HCT116 (cell line): ENCODE data around the gene GPRIN1. TPM values are rescaled to one million over a fixed set of nuclear protein-coding genes. Genes with fewer than 3 reads are reported as not detected.

ENCODE experiments used
- ATAC-seq: fragments of 200-7000 bp; cut with Tn5 transposase; 2 replicates; pipeline ENCODE4 v1.9.1; 2020; ENCODE audit warnings: mild to moderate bottlenecking, moderate library complexity
- BruUV-seq: library from RNA; stranded (reverse); fragments of 400-500 nt; replicated peaks from 2 replicates; lab custom pipeline; 2021; lab: Mats Ljungman, UMichigan
- CTCF ChIA-PET: fragments of 300-600 bp; sonication (Branson Sonifier 250); formaldehyde crosslinking; loops from one replicate; lab custom pipeline; 2021; ENCODE audit warnings: antibody characterized with exemption; lab: Charles Lee
- POLR2A ChIA-PET: fragments of 300-600, 350-600 bp; sonication (Branson Sonifier 250); formaldehyde crosslinking; loops from one replicate; lab custom pipeline; 2021; ENCODE audit warnings: antibody characterized with exemption; lab: Charles Lee
- RAD21 ChIA-PET, 2 experiments: fragments of 300-600 bp; sonication (Branson Sonifier 250); formaldehyde crosslinking; loops; one replicate each; lab custom pipeline; 2023; ENCODE audit warnings: low total read pairs in 2 of 2; ENCODE audit not compliant: uncharacterized antibody in 2 of 2, unreplicated experiment in 2 of 2, low non-redundant PET in 1 of 2; lab: Charles Lee
- DNase-seq: peaks from one replicate; pipeline ENCODE4 v3.0.0-alpha.2; 2010; ENCODE audit warnings: low read depth, low spot score
- H2AFZ ChIP-seq: fragments of 200-600 bp; shearing (Covaris generic), sonication (generic); 2 replicates; pipeline ENCODE4 v1.6.1; 2017; ENCODE audit warnings: low read depth, mixed run types, mixed read lengths, antibody characterized with exemption, low read length; ENCODE audit not compliant: poor library complexity, severe bottlenecking
- H3K27ac ChIP-seq: 2 replicates; pipeline ENCODE4 v1.5.1; 2012; ENCODE audit warnings: low read depth, low read length
- H3K27me3 ChIP-seq: fragments of 200-600 bp; sonication (generic); 2 replicates; pipeline ENCODE4 v1.6.1; 2016; ENCODE audit warnings: mixed run types, low read length, mixed read lengths; ENCODE audit not compliant: insufficient read depth
- H3K36me3 ChIP-seq, 2 experiments: fragments of 200-500 bp in 1 of 2; fragments of 200-600 bp in 1 of 2; sonication (Bioruptor generic) in 1 of 2; sonication (generic) in 1 of 2; 2 replicates each; pipeline versions ENCODE4 v1.5.1 to v1.6.1; 2014 to 2016; ENCODE audit warnings: low read length in 2 of 2, inconsistent platforms in 1 of 2, mixed read lengths in 1 of 2, mixed run types in 1 of 2; ENCODE audit not compliant: insufficient read depth in 2 of 2, control insufficient read depth in 1 of 2
- H3K4me1 ChIP-seq, 2 experiments: fragments of 200-600 bp in 1 of 2; sonication (generic) in 1 of 2; 2 replicates each; pipeline versions ENCODE4 v1.5.1 to v1.6.1; 2012 to 2017; ENCODE audit warnings: low read length in 2 of 2, inconsistent platforms in 1 of 2, mild to moderate bottlenecking in 1 of 2, mixed read lengths in 1 of 2, mixed run types in 1 of 2, moderate library complexity in 1 of 2; ENCODE audit not compliant: insufficient read depth in 2 of 2, control insufficient read depth in 1 of 2
- H3K4me2 ChIP-seq: fragments of 200-600 bp; sonication (generic); 2 replicates; pipeline ENCODE4 v1.6.1; 2017; ENCODE audit warnings: mixed run types, low read length, mixed read lengths
- H3K4me3 ChIP-seq, 2 experiments: fragments of 200-600 bp in 1 of 2; sonication (generic) in 1 of 2; replicated peaks in 1 of 2; 2 replicates each; pipeline ENCODE4 v1.5.1; 2011 to 2016; ENCODE audit warnings: low read length in 2 of 2, control low read depth in 1 of 2, low read depth in 1 of 2, mild to moderate bottlenecking in 1 of 2, mixed read lengths in 1 of 2, mixed run types in 1 of 2
- H3K79me2 ChIP-seq: fragments of 200-600 bp; sonication (generic); 2 replicates; pipeline ENCODE4 v1.6.1; 2017; ENCODE audit warnings: mild to moderate bottlenecking, mixed run types, low read length, moderate library complexity, mixed read lengths; ENCODE audit not compliant: insufficient read depth
- H3K9ac ChIP-seq: fragments of 200-600 bp; sonication (generic); 2 replicates; pipeline ENCODE4 v1.6.1; 2016; ENCODE audit warnings: low read length, mixed read lengths
- H3K9me2 ChIP-seq: fragments of 200-600 bp; sonication (generic), shearing (Covaris generic); 2 replicates; pipeline ENCODE4 v1.6.1; 2017; ENCODE audit warnings: mixed run types, mild to moderate bottlenecking, moderate library complexity; ENCODE audit not compliant: insufficient read depth
- H3K9me3 ChIP-seq, 2 experiments: fragments of 200-500 bp in 1 of 2; fragments of 200-600 bp in 1 of 2; sonication (Bioruptor generic) in 1 of 2; sonication (generic) in 1 of 2; 2 replicates each; pipeline ENCODE4 v1.6.1; 2014 to 2017; ENCODE audit warnings: low read length in 2 of 2, mixed read lengths in 2 of 2, inconsistent platforms in 1 of 2, low read depth in 1 of 2, mild to moderate bottlenecking in 1 of 2, mixed run types in 1 of 2, moderate library complexity in 1 of 2; ENCODE audit not compliant: control insufficient read depth in 1 of 2, insufficient read depth in 1 of 2
- H4K20me1 ChIP-seq: fragments of 200-600 bp; sonication (generic), shearing (Covaris generic); 2 replicates; pipeline ENCODE4 v1.6.1; 2017; ENCODE audit warnings: mixed run types, mild to moderate bottlenecking, moderate library complexity; ENCODE audit not compliant: insufficient read depth
- ATF3 ChIP-seq: IDR thresholded peaks from 2 replicates; pipeline ENCODE4 v1.6.1; 2012
- CBX3 ChIP-seq: IDR thresholded peaks from 2 replicates; pipeline ENCODE4 v1.6.1; 2012; ENCODE audit warnings: low read depth
- CTCF ChIP-seq, 3 experiments: fragments of 200-600 bp in 1 of 3; sonication (generic) in 1 of 3; IDR thresholded peaks in 2 of 3; conservative IDR thresholded peaks in 1 of 3; 2 replicates each; pipeline ENCODE4 v1.5.1; 2012 to 2017; ENCODE audit warnings: low read depth in 2 of 3, low read length in 2 of 3, antibody characterized with exemption in 1 of 3, borderline replicate concordance in 1 of 3, control low read depth in 1 of 3, mild to moderate bottlenecking in 1 of 3, mixed read lengths in 1 of 3, mixed run types in 1 of 3, moderate library complexity in 1 of 3; ENCODE audit not compliant: insufficient read depth in 1 of 3
- SIN3A ChIP-seq: IDR thresholded peaks from 2 replicates; pipeline ENCODE4 v1.6.1; 2012; ENCODE audit warnings: low read depth
- SRF ChIP-seq: IDR thresholded peaks from 2 replicates; pipeline ENCODE4 v1.6.1; 2012; ENCODE audit warnings: low read depth
- ZBTB33 ChIP-seq: IDR thresholded peaks from 2 replicates; pipeline ENCODE4 v1.6.1; 2011; ENCODE audit warnings: mild to moderate bottlenecking, low read length, moderate library complexity; ENCODE audit not compliant: insufficient replicate concordance; ENCODE audit errors: extremely low read depth
- intact Hi-C: fragments of 100-400 bp; cut with micrococcal nuclease; formaldehyde crosslinking; loops from 2 replicates; pipeline ENCODE4 v1.10.0; 2022
- total RNA-seq: library from RNA; stranded (reverse); gene quantifications from one replicate; pipeline ENCODE4 v1.2.1, GENCODE V29; 2021; ENCODE audit not compliant: unreplicated experiment

Gene GPRIN1
- total RNA-seq, 1 experiment from 2014 or later = 14.2 TPM

DNA sequence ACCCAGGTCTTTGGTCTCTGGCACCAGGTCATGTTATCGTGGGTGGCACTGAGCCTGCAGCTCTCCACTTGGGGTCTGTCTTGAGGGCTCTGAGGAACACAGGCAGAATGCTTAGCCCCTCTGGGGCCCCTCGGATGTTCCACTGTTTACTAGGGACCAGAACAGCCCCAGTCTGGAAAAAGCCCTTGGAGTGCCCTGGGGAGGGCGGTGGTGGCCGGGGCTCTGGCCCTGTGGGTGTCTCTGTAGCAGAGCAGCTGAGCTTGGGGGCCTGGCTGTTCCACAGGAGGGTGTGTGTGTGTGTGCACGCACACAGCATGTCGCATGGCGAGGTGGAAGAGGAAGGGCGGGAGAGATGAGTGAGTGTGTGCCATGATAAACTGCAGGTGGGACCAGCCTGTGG, 15.4 kb downstream of the GPRIN1 start:
- Histone ChIP-seq H2AFZ (no peak overlapping the region), H3K36me3 (peaks cover 5 to 11% of the 10 kb centered on the region in 2 experiments; a peak in 3 of 4 replicates), H3K9me2 (no peaks in the 10 kb centered on the region), H3K9me3 (peaks cover 0 to 8% of the 10 kb centered on the region in 2 experiments; a peak in 1 of 4 replicates), H3K27ac (no peak overlapping the region), H3K79me2 (no peaks in the 10 kb centered on the region; the same call in 1 of the 2 replicates), H3K4me1 (no peaks in the 10 kb centered on the region), H3K4me3 (no peak overlapping the region), H3K27me3 (no peaks in the 10 kb centered on the region), H3K9ac (no peak overlapping the region), H3K4me2 (no peak overlapping the region), H4K20me1 (no peaks in the 10 kb centered on the region)
- DNase-seq (no peak), ATAC-seq (no peak)
- CTCF ChIA-PET = no interaction called here
- no TSS peak for BruUV-seq
- RAD21 ChIA-PET = no interaction called here
- intact Hi-C loops = no loop called here
- TF ChIP-seq SRF = no peak
- no peak for TF ChIP-seq ATF3
- TF ChIP-seq SIN3A = no peak
- TF ChIP-seq ZBTB33 = no peak
- POLR2A ChIA-PET = no interaction called here

- ChIA-PET CTCF (no interaction called here), POLR2A (no interaction called here), RAD21 (no interaction called here)
- no peak overlapping the region for H3K27ac ChIP-seq
- no peak overlapping the region for H3K9ac ChIP-seq
- DNase-seq (no peak), ATAC-seq (0 out of 2 replicates have a peak, but pooled peaks have one; percentile 20)
- H3K4me2 ChIP-seq = no peak overlapping the region
- H2AFZ ChIP-seq = no peak overlapping the region
- no peak overlapping the region for H3K4me3 ChIP-seq
- no peaks in the 10 kb centered on the region for H3K9me2 ChIP-seq
- no peaks in the 10 kb centered on the region for H4K20me1 ChIP-seq
- TF ChIP-seq CTCF (IDR thresholded peaks at IDR 0.05 in 2 of 3, conservative IDR thresholded peaks at IDR 0.05 in 1 of 3; ENCODE audit: borderline replicate concordance in 1 of 3, insufficient read depth in 1 of 3, low read depth in 2 of 3, low read length in 2 of 3) = peak in 2 of 3 experiments; percentile 21 to 22; a peak in 2 of 6 replicates
- no peak for TF ChIP-seq CBX3
- intact Hi-C loops = no loop called here
- H3K36me3 ChIP-seq = peaks cover 0 to 8% of the 10 kb centered on the region in 2 experiments; a peak in 2 of 4 replicates
- BruUV-seq = no TSS peak
- no peaks in the 10 kb centered on the region for H3K4me1 ChIP-seq
- no peaks in the 10 kb centered on the region for H3K27me3 ChIP-seq
- H3K79me2 ChIP-seq = no peaks in the 10 kb centered on the region
- peaks cover 0 to 8% of the 10 kb centered on the region in 2 experiments; a peak in 1 of 4 replicates for H3K9me3 ChIP-seq
Measured at GRCh38 chr5:176593273-176593869, 16.6 kb downstream of the GPRIN1 start.
